ENCODE results near the gene TMX2. TPM values are rescaled to one million over a fixed set of nuclear protein-coding genes. Genes with fewer than 3 reads are reported as not detected.

The TMX2 gene
- total and polyA plus RNA-seq, 9 of the 15 experiments (the other 6 are each of a cell fraction or from before 2014, with no cell fraction given): 176 to 433 (median 227) TPM

- TF ChIP-seq MLLT1 (IDR thresholded peaks at IDR 0.05) (peak; percentile 92 to 93), ZNF133 (CRISPR knock-in tag; IDR thresholded peaks at IDR 0.05) (no peak), ZNF316 (IDR thresholded peaks at IDR 0.05) (peak; percentile 79), MCM2 (IDR thresholded peaks at IDR 0.05; ENCODE audit: low read depth) (no peak), ARHGAP35 (IDR thresholded peaks at IDR 0.05; ENCODE audit: partially characterized antibody) (no peak), E2F3 (CRISPR knock-in tag; IDR thresholded peaks at IDR 0.05) (no peak), ZNF398 (CRISPR knock-in tag; IDR thresholded peaks at IDR 0.05) (no peak), LEF1 (IDR thresholded peaks at IDR 0.05) (peak; percentile 56; the same call in 1 of the 2 replicates), ZNF699 (CRISPR knock-in tag; IDR thresholded peaks at IDR 0.05; ENCODE audit: insufficient replicate concordance) (no peak), ARNT (IDR thresholded peaks at IDR 0.05) (peak; percentile 70 to 72; a peak in 3 of 4 replicates), ZBTB26 (CRISPR knock-in tag; IDR thresholded peaks at IDR 0.05) (0 out of 2 replicates have a peak, but pooled peaks have one; percentile 66), ZMIZ1 (IDR thresholded peaks at IDR 0.05; ENCODE audit: low read depth in 2 of 2, low read length in 2 of 2) (peak in 1 of 2 experiments; percentile 41; a peak in 1 of 4 replicates), ZNF77 (CRISPR knock-in tag; IDR thresholded peaks at IDR 0.05) (no peak), USF1 (CRISPR knock-in tag; IDR thresholded peaks at IDR 0.05) (no peak), DACH1 (IDR thresholded peaks at IDR 0.05; ENCODE audit: partially characterized antibody) (no peak), CREB1 (IDR thresholded peaks at IDR 0.05) (peak; percentile 34; the same call in 1 of the 2 replicates), CREB1 (CRISPR knock-in tag; IDR thresholded peaks at IDR 0.05) (no peak), CGGBP1 (CRISPR knock-in tag; IDR thresholded peaks at IDR 0.05) (0 out of 2 replicates have a peak, but pooled peaks have one; percentile 69), MAFK (IDR thresholded peaks at IDR 0.05; ENCODE audit: low read length) (0 out of 2 replicates have a peak, but pooled peaks have one; percentile 19)
Observed at GRCh38 chr11:57761301-57762234, 49.2 kb downstream of the TMX2 start, which contains the start of gene CTNND1 (continued).
